Ureter (tissue), 1 donor: ENCODE data around the gene SLC16A1. TPM values are rescaled to one million over a fixed set of nuclear protein-coding genes. Genes with fewer than 3 reads are reported as not detected.
"Not testable (repeated sequence)": the region's sequence is repeated elsewhere in the genome, so short reads cannot be mapped to it uniquely, and the experiment has no call there.

Experiments used
- DNase-seq: peaks from one replicate; pipeline ENCODE4 v3.0.0-alpha.2; 2020; ENCODE audit warnings: low spot score
- total RNA-seq: library from RNA; stranded (reverse); gene quantifications from one replicate; pipeline ENCODE4 v1.2.4, GENCODE V29; 2023
- donor health status: DM: yes; HTN: yes; CAD: no.

SLC16A1 gene
- total RNA-seq, 1 donor from 2014 or later: 9.0 TPM

DNA sequence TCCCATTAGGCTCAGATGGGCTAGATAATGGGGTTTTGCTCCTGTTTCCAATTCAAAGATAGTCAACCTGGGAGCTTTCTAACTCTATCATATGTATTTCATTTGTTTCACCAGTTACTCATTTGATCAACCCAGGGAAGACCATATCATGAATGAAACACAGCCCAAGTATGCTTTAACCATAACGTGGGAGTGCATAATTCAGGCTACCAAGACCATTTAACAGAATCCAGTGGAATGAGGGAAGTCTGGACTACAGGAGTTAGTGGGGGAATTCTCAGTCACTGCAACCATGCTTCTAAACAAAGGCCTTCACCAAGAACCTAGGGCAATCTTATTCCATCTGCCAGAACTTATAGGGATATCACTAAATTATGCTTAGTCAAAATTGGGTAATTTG, 15.0 kb upstream of the SLC16A1 start:
- no peak for DNase-seq

DNA sequence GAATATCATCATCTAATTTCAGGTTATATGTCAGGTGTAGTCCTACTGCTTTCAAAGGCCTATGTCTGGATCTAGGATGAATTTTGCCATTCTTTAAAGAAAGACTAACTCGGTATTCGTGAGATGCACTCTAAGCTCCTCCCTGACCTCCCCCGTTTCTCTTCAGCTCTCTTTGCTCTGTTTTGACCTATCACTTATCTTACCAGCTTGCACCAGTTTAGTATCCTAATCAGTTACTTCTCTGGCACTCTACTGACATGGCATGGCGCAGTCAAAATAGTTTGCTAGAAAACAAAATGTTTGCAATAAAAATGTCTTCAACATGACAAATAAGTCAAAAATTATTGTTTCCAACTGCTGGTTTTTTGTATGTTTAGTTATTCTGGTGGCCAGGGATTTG, 8.4 kb upstream of the SLC16A1 start:
- DNase-seq: no peak

GRCh38 chr1:112961072-112961471, 5.1 kb upstream of the SLC16A1 start:
- no peak for DNase-seq

DNA sequence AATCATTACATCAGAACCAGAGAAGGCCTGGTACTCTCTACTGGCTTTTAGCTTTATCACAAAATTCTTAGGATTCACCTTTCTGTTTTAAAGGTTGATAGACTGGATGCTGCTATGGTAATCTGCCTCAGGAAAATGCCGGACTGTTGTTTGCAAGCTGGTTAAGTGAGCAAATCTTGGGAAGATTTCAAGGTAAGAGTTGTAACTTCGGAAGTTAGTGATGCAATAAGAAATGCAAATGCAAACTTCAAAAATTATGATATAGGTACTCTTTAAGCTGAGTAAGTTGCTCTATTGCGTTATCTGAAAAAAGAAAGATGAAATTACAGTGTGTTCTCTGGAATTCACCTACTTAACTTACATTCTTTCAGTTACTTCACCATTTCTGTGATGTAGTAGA, 4.4 kb upstream of the SLC16A1 start:
- no peak for DNase-seq

GRCh38 chr1:112958236-112958635, 2.2 kb upstream of the SLC16A1 start:
- not testable (repeated sequence) for DNase-seq

- DNase-seq: no peak
Observed at GRCh38 chr1:112957133-112957812, 1.3 kb upstream of the SLC16A1 start.

GRCh38 chr1:112956544-112957132, 642 bp upstream of the SLC16A1 start:
- no peak for DNase-seq

DNA sequence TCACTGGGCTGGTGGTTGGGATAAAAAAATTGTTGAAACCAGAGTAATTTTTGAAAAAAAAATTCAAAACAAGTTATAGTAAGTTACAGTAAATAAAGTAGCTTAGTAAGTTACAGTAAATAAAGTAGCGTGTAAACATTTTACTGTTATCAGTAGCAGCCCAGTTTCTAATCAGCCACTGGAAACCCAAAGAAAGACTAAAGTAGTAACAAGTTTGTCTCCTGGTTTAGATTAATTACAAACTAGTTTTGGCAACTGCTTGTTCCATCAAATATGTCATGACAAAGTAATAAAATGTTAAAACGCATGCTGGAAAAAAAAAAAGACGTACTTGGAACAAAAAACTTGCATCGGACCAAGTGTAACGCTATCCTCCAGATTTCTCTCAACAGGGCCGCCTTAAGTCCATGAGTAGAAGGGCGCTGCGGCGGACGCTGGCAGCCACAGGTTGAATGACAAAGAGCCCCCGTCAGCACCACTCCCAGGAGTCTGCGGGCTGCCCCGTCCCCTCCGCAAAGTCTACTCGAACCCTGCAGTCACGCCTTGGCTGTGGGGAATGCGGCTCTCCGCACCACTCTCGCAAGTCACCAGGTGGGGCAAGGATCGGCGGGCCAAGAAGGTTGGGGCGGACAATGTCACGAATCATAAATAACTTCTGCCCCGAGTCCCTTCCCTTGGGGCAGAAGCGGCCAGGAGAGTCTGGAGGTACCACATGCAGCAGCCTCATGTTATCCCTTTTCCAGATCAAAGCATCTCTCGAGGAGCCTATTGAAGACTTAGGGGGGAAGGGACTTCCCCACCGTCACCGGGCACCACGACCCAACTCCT, 837 bp downstream of the SLC16A1 start:
- peak; percentile 44 for DNase-seq

DNA sequence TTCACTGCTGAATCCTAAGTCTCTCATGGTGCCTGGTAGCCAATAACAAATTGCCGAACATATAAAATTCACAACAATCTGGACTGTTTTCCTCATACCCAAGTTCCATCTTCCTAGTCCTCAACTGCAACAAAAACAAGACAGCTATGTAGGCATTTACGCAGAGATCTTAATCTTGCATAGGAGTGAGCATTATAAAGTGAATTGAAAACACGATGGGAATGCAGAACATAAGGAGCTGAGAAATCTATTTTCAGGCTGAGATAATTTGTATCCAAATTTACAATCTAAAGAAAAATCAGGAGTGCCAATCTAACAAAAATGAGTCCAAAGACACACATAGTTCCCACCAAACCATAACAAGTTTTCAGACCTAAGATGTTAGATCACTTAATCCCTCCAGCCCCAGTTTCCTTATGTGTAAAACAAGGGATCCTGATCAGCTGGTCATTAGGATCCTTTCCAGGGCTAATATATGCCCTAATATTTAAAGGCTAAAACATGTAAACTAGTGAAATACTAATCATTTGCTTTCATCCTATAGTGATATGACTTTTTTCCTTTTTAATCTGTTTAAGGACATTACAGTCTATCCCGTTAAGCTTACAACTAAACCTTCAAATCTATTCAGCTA, 1.9 kb downstream of the SLC16A1 start:
- no peak for DNase-seq

DNA sequence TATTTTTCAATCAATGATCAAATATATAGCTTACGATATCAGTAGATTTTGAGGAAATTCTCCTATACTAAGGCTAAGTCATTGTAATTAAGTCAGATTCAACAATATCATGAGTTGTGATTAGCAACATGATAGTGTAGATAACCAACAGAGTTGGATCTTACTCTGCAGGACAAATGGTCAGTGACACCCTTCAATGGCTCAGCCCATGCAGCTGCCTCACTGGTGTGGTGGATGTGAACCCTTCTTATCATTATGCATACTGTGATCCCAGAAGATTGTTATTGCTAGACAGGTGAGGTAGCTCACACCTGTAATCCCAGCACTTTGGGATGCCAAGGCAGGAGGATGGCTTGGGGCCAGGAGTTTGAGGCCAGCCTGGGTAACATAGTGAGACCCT, 5.6 kb downstream of the SLC16A1 start:
- DNase-seq: no peak

GRCh38 chr1:112946683-112947082, 9.3 kb downstream of the SLC16A1 start:
- no peak for DNase-seq

DNA sequence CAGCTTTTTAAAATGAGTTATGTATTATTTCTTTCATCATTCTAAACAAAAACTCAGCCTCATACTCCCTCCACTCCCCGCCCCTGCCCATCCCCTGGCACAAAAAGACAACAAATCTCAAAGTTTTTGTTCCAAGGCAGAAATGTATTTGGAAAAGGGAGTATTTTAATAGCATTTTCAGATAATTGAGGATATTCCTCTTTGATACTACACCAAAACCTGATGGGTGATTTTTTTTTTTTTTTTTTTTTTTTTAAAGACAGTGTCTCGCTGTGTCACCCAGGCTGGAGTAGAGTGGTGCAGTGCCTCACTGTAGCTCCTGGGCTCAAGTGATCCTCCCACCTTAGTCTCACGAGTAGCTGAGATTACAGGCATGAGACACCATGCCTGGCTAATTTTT, 16.2 kb downstream of the SLC16A1 start:
- no peak for DNase-seq

GRCh38 chr1:112938210-112938609, 17.8 kb downstream of the SLC16A1 start:
- no peak for DNase-seq

- no peak for DNase-seq
Observed at GRCh38 chr1:112937495-112937894, 18.5 kb downstream of the SLC16A1 start.

DNA sequence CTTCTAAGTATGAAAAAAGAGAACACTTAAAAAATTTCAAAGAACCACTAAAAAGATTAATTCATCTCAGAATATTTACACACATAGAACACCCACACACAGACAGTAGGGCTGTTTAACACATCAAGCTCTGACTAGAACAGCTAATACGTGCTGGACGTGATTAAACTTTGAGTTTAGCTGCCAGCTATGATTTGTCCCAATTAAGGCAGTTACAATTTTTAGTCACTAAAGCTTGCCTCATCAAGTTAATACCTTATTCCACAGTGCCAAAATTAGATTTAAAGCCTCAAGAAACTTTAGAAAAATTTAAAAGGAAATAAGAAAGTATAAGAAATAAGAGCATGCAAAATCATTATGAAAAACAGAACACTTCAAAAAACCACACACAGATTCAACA, 18.9 kb downstream of the SLC16A1 start:
- DNase-seq: no peak

DNA sequence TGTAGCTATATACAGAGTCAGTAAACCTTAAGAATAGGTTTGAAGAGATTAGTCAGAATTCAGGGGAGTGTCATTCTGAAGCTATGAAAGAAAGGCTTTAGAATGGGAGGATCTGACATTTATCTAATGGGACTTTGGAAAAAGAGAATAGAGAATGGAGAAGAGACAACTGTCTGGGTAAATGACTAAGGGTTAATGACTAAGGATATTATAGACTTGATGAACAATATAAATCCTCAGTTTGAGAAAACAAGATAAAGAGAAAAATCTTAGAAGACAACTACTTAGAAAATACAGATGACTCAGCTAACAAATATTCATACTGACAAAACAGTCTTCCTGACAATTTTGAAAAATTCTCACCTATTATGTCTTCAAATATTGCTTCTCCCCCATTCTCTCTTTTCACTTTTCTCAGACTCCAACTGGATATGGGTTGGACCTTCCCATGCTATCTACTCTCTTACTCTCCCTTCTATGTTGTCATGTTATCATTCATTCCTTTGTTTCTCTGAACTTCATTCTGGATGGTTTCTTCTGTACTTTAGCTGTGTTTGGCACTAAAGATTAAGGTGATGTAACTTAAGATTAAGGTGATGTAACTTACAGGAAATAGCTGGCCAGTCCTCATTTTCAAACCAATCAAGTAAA, 20.4 kb downstream of the SLC16A1 start:
- no peak for DNase-seq

DNA sequence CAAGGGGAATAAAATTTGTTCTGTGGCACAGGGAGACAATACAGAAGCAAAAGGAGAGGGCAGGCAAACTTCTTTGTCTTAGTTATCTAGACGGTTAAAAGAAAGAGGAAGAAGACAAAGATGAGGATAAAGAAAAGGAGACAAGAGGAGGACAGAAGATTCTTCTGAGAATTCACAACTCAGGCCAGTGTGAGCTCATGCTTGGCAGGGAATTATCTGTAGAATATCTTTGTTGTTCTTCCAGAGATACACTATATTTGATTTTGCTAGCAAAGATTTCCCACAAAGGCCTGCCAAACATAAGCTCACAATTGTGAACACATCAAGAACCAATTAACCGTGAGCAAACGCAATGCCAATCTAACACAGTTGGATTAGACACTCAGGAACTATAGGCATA, 21.4 kb downstream of the SLC16A1 start:
- no peak for DNase-seq

DNA sequence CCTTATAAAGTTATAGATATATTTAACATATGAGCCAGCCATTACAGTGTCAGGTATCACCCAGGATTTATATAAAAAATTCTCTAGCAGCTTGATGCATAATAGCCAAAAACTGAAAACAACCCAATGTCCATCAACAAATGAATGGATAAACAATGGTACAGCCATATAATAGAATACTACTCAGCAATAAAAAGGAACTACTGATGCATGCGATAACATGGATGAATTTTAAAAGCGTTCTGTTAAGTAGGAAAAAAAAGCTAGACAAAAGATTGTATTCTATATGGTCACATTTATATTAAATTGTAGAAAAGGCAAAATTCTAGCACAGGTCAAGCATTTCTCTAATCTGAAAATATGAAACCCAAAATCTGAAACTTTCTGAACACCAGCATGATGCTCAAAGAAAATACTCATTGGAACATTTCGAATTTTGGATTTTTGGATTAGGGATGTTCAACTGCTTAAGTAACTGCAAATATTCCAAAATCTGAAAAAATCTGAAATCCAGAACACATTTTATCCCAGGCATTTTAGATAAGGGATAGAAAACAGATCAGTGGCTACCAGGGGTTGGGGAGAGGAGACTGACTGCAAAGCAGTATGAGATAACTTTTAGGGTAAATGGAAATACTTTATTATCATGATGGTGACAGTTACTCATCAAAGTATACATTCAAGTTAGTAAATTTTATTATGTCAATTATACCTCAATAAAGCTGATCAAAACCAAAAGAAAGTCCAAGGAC, 22.0 kb downstream of the SLC16A1 start:
- DNase-seq: no peak

GRCh38 chr1:112929979-112930378, 26.0 kb downstream of the SLC16A1 start:
- DNase-seq: no peak

DNA sequence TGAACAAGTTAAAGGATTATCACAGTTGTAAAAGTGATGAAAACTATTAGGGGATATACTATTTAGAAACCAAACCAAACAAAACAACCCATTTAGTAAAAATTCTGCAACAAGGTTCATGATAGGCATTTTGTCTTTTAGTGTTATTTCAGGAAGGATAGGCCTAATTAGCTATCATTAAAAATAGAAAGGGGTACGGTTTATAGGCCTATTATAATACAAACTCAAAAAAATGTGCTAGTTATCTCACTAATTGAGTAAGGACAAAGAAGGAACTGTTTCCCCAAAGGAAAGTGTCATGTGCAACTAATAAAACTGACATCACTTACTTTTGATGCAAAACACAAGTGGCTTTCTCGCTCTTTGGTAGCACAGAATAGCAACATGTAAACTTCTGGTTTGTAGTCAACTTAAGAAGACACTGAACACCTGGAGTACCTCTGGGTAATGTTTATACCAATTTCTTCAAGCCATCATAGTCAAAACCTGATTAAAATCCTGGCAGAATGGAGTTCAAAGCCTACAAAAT, 28.5 kb downstream of the SLC16A1 start:
- no peak for DNase-seq

DNA sequence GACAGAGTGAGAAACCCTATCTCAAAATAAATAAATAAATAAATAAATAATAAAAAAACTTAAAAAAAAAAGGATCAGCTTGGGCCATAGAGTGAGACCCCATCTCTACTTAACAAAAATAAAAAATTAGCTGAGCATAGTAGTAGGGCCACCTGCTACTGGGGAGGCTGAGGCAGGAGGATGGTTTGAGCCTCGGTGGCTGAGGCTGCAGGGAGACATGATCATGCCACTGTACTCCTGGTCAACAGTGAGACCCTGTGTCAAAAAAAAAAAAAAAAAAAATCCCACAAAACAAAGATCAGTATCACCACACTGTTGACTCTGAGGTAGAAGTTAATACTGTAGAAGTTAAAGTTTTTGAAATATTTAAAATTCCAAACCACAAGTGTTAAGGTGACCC, 29.1 kb downstream of the SLC16A1 start:
- DNase-seq: no peak
